Hepatocyte (in vitro differentiated cells): Measurements from ENCODE around the gene STARD9.

Source experiments
- EZH2 ChIP-seq: fragments of 200-600 bp; sonication (generic); IDR thresholded peaks from 2 replicates; pipeline ENCODE4 v1.6.1; 2016; ENCODE audit warnings: antibody characterized with exemption, mild to moderate bottlenecking, borderline replicate concordance
- TF ChIP-seq, protein P1 (sequence below): fragments of 200-600 bp; sonication (generic); IDR thresholded peaks from 2 replicates; pipeline ENCODE4 v1.5.1; 2016; ENCODE audit warnings: antibody characterized with exemption, mild to moderate bottlenecking; ENCODE audit not compliant: poor library complexity

DNA sequence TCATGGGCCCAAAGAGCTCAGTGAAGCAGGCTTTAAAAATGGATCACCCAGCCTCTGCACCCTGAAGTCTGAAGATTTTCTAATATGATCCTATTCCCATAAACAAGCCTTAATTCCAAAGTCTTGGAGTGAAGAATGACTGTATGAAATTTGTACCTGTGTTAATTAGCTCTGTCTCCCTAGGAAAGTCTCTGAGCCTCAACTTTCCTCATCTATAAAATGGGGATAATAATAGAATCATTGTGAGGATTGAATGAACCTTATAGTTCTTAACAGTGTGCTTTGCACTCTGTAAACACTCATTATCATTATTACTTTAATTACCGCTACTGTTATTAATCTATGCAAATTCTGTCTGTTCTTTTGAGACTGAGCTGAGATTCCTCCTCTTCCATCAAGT, 99.6 kb downstream of the STARD9 start:
- no peak for TF ChIP-seq EZH2
- TF ChIP-seq, protein P1, sequence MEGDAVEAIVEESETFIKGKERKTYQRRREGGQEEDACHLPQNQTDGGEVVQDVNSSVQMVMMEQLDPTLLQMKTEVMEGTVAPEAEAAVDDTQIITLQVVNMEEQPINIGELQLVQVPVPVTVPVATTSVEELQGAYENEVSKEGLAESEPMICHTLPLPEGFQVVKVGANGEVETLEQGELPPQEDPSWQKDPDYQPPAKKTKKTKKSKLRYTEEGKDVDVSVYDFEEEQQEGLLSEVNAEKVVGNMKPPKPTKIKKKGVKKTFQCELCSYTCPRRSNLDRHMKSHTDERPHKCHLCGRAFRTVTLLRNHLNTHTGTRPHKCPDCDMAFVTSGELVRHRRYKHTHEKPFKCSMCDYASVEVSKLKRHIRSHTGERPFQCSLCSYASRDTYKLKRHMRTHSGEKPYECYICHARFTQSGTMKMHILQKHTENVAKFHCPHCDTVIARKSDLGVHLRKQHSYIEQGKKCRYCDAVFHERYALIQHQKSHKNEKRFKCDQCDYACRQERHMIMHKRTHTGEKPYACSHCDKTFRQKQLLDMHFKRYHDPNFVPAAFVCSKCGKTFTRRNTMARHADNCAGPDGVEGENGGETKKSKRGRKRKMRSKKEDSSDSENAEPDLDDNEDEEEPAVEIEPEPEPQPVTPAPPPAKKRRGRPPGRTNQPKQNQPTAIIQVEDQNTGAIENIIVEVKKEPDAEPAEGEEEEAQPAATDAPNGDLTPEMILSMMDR, result no peak
